ENCODE measurements around the gene OR6C75. TPM values are rescaled to one million over a fixed set of nuclear protein-coding genes. Genes with fewer than 3 reads are reported as not detected.

Gene OR6C75
- total RNA-seq, 2 donors from 2014 or later, result not detected

Other genes with a start within 250 kb of the OR6C75 start
- gene OR9K2, start 236.6 kb upstream of the OR6C75 start, total RNA-seq, result not detected
- not detected for gene OR10A7, start 141.9 kb upstream of the OR6C75 start, total RNA-seq
- gene OR6C74, start 118.4 kb upstream of the OR6C75 start, total RNA-seq, result not detected
- not detected for gene OR6C6, start 66.4 kb upstream of the OR6C75 start, total RNA-seq
- not detected for gene OR6C1, start 48.6 kb upstream of the OR6C75 start, total RNA-seq
- gene OR6C3, start 32.2 kb upstream of the OR6C75 start, total RNA-seq, result not detected
- gene OR6C65, start 37.6 kb downstream of the OR6C75 start, total RNA-seq, result not detected
- gene OR6C76, start 63.3 kb downstream of the OR6C75 start, total RNA-seq, result not detected
- gene OR6C2, start 81.1 kb downstream of the OR6C75 start, total RNA-seq, result not detected
- not detected for gene OR6C70, start 107.2 kb downstream of the OR6C75 start, total RNA-seq
- gene OR6C68, start 129.4 kb downstream of the OR6C75 start, total RNA-seq, result not detected
- gene OR6C4, start 186.6 kb downstream of the OR6C75 start, total RNA-seq, result not detected
- not detected for gene OR2AP1, start 209.5 kb downstream of the OR6C75 start, total RNA-seq

All from left cardiac atrium (tissue), 2 donors.